Kidney capillary endothelial cell (primary cell): ENCODE results near the gene S100A8.
A peak's percentile ranks its signal among the peaks of the same experiment; 100 is the strongest.
"Not testable (repeated sequence)": the region's sequence is repeated elsewhere in the genome, so short reads cannot be mapped to it uniquely, and the experiment has no call there.

Experiments
- DNase-seq: peaks from one replicate; pipeline ENCODE4 v3.0.0-alpha.2; 2018; ENCODE audit warnings: low spot score

The S100A8 gene

DNA sequence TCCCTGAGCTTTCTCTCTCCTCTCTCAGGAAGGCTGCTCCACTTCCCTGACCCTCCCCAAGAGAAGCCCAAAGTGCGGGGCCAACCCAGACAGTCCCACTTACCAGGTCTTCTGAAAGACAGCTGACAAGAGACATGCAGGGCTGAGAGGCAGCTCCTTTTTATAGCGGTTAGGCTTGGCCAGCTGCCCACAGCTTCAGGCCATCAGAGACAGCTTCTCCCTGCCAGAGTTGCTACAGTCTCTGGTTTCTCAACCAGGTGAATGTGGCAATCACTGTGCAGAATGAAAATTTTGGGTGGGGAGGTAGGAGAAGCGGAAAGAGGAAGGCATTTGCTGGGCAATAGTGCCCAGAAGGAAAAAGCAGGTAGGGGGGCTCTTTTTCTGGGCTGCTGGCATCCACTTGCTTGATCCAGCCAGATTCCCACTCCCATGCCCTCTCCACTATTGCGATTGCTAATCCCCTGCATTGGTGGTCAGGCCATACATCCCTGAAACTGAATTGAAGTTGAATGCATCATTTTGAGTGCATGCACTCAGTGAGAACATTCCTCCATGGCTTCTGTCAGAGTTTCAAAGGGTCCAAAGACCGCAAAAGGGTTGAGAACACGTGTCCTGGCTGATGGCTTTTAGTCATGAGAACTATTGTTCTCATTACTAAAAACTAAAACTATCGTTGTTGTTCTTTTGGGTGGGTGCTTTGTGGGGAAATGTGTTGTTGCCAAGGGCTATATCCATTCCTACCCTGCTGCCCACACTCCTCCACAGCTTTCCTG is at the start of gene S100A8:
Gene S100A8 (minus strand): TSS at position 136 of the 773 bp plus-strand sequence. CDS start 538 bp downstream, outside the sequence.
- DNase-seq, result no peak

DNA sequence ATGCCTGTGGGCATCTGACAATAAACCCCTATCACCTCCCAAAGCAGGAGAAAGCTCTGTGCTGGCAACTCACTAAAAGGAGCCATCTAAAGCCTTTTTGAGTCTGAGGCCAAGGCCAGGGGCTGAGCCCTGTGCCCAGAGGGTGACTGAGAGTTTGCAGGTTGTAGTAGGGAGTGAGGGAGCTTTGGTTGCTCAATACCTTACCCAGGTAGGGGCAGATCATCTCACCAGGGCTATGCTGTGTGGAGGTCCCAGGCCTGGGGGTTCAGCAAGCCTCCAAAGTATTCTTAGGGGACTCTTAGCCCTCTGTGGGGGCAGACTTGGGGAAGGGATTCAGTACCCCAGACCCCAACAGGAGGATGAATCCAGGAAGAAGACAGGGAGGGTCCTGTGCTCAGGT is 48.4 kb upstream of the S100A8 start:
- no peak for DNase-seq

DNA sequence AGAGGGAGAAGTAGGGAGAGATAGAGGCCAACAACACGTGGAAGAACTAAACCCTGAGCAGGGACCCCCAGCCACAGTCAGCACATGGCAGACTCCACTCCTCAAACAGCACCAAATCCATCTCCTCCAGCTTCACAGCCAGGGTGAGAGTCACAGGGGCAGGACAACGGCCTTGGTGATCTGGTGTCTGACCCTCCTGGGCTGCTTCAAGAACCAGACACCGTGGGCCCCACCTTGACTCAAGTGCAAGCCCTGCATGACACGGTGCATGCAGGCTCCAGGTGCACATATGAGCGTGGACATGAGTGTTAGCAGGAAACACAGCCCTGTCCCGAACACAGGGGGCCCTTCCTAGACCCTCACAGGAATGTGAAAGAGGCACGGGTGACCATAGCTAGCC is 47.7 kb upstream of the S100A8 start:
- DNase-seq, result no peak

DNA sequence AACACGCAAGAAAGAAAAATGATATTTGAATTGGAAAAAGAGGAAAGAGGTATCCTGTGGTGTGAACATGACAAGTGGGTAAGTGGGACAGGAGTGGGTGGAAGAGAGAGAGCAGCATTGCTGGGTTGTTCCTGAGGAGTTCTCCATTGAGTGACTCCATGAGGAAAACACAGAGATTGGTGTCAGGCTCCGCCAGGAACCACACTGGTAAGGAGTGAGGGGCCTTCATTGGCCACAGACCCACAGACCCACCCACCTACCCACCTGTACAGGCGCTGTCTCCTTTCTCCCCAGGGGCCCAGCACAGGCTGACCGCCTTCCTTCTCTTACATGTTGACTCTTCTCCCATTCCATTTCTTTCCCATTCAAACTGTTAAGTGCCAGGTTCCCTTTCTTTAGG is 46.4 kb upstream of the S100A8 start:
- no peak for DNase-seq

DNA sequence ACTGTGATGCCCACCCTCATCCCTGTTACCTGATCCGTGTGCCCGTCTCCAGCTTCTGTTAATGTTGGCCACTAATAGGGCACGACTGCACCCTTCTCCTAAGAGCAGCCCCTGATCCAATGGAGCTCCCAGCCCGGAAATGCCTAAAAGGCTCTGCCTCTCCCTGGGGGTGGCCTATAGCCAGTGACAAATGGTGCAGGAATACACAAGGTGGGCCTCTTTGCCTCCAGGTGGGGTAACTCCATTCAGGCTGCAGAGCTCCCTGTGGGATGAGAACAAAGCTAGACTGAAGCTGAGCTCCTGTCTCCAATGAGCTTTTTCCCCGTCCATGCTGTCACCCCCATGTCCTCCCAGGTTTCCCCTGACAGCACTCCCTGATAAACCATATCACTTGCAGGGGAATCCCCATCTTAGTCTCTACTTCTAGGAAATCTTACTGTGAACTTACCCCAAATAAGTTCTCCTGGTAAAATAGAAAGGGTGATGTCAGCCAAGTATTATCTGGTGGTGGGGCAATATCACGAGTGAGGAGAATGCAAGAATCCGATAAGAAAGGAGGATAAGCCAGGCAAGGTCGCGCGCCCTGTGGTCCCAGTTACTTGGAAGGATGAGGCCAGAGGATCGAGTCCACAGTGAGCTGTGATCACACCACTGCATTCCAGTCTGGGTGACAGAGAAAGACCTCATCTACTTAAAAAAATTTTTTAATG is 44.0 kb upstream of the S100A8 start:
- no peak for DNase-seq

DNA sequence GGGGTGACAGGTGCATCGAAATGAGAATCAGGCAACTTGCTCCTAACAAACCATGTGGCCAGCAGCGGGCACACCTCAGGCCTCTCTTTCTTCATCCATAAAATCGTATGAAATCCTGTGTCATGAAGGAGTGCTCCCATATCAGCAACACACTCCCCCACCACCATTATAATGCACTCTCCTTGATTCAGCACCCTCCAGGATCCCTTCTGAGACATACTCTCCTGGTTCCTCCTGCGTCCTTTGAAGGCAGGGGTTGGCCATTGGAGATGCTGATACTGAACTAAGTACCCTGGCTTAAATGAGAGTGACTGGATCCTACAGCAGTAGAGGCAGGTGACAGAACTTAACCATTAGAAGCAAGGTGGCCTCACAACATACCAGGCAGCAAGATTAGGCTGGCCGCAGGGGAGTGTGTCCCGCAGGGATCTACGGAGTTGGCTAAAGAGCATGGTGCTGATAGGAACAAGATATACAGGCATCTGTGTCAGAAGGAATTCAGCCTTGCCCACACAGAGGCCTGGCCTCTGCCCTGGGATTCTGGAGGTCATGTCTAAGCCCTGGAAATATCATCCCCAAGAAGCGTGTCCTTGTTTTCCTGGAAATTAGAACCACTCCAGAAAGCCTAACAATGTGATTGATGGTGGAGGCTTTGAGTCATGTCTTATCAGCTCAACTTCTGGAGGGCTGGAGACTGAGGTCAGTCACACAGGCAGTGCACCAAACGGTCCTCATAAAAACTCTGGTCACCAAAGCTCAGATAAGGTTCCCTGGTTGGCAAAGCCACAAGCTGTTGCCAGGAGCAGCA is 42.2 kb upstream of the S100A8 start:
- no peak for DNase-seq

DNA sequence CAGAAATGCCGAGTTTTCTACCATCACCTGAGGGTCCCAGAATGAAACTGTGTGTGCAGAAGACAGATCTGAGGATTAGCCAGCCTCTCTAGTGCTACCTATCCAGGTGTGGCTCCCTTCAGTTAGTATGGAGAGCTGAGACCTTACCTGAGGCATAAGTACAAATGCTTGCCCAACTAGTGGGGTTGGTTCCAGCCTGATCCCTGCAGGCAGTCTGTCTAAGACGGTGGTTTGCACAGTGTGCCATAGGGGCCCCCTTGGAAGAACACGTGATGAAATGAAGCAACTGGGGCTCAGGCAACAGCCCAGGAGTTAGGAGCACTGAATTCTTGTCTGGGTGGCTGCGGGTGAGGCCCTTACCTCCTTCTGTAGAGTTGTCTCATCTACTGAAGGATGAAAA is 41.1 kb upstream of the S100A8 start:
- DNase-seq, result no peak

DNA sequence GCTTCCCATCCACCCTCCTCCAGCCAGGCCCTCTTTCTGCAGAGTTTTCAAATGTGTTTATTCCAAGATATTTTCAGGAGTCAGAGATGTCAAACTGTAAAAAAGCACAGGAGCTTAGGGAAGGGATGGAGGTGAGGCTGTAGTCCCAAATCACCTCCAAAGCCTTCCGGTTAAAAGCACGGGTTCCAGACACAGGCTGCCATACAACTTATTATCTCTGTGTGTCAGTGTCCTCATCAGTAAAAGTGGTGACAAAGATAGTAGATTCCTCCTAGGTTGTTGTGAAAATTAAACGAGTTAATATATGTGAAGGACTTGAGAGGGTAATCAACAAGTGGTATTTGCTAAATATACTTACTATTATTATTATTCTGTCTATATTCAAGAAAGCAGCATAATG is 40.6 kb upstream of the S100A8 start:
- no peak for DNase-seq

DNA sequence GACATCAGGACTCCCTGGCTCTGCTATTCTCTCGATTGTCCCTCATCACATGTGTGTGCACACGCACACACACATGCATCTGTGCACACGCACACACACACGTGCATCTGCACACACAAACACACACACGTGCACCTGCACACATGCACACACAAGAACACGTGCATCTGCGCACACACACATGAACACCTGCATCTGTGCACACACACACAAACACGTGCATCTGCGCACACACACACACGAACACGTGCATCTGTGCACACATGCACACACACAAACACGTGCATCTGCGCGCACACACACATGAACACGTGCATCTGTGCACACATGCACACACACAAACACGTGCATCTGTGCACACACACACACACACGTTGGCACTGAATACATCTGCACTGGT is 40.1 kb upstream of the S100A8 start:
- no peak for DNase-seq

DNA sequence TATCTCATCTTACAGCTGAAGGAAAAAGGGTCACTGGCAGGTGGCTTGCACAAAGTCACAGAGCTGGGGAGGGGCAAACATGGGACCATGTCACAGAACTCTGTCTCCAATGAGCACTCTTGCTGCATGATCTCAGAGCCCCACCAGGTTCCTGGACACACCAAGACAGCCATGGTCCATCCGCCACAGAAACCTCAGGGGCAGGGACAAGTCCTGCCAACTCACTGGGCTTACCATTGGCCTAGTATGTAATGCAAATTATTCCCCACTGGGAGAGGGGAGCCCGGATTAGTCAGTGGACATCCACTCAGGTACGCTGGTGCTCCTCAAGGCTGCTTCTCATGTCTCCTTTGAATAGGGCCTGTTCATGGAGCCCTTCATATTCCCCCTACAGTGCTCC is 39.7 kb upstream of the S100A8 start:
- DNase-seq, result no peak

DNA sequence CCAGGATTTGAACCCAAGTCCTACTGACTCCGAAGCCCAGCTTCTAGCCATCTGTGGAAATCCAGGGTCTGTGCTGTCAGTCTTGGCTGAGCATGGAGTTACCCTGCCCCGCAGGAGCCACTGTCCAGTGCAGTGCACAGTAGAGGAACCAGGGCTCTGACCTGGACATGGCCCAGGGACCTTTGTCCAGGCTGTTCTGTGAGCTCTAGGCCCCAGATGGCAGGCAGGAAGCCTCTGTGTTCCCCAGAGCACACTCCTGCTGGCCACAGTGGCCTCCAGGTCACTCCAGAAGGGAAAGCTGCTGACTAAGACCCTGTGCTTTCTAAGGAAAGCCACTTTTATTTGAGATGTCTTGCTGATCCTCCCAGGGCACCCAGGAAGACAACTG is 39.3 kb upstream of the S100A8 start:
- DNase-seq, result no peak

DNA sequence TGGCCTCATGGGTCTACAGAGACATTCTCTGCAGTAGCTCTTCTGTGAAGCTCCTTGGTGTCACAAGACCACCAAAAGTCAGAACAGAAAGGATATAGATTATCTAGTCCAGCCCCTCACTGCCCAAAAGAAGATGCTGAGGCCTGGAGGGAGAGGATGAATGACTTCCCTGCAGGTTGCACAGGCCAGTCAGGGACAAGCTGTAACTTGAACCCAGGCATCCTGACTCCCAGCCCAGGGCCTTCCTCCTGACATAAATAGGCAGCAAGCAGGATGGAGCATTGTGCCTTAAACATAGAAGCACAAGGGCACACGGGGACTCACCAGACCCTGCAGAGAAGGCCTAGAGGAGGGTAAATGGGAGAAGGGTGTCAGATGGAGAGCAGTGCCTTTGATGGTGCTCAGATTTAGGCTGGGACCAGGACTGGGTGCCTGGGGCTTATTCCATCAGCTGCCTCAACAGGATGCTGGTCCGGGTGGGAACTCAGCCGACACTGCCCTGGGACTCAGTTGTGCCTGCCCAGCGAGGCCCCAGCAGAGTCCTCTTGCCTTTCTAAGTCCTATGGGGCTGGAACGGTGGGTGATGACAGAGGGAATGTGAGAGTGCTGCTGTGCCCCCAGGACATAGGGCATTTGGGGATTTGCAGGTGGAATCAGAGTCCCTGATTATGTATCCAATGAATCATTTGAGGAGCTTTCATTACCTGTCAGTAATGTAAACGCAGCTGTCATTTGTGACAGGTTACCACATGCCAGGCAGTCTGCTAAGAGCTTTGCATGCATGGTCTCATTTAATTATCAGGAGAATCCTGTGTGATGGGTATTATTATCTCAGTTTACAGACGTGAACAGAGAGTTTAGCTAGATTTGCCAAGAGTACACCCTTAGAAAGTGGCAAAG is 38.6 kb upstream of the S100A8 start:
- DNase-seq, result no peak

DNA sequence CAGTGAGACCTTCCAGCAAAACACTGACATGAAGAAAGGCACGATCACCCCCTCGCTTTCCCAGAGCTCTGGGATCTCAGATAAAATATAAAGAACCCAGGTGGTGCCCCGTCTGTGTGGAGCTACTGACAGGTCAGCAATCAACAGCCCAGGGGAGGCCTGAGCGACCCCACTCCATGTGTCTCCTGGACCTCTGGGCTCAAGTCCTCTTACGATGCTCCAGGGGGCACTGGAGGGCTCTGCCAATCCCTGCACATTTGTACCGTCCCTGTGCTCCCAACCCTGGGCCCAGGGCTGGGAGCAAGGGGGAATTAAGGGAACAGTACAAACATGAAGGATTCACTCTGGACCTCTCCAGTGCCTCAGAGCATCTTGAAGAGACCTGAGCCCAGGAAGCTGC is 37.9 kb upstream of the S100A8 start:
- no peak for DNase-seq

DNA sequence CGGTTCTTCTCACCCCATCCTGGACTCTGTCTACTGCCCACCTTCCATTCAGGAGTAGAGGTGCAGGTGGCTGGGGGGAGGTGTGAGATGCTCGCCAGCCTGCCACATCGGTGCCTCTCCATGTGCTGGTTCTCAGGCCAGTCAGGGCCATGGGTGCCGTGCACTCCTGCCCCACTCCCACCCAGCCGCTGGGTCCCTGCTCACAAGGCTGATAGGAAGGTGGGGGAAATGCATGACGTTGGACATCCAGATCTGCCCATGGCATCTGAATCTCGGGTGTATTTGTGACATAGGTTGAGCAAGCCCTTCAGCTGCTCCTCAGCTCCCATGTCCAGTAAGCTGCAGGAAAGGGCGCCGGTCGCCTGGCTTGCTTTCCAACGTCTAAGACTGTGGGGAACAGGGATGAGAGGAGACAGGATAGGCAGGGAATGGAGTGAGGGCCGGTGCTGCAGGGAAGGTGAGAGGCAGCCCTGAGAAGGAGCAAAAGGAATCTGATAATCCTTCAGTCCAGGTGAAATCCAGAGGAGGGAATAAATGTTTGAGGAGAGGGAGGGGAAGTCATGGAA is 37.3 kb upstream of the S100A8 start:
- DNase-seq, result no peak

DNA sequence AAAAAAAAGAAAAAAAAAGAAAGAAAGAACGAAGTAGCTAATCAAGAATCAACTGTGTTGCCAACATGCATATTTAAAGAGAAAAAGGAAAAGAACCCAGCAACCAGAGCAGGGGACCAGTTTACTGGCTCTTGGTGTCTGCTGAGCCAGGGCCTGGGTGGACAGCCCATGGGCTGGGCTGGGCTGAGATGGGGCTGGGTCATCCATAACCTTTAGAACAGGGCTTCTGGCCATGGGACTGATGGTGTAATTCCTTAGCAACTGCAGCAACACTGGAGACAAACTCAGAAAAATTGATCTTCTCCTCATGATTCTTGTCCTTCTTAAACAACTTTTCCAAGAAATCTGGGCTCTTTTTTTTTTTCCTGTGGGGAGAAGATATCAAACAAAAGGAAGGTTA is 35.9 kb upstream of the S100A8 start:
- DNase-seq, result no peak

DNA sequence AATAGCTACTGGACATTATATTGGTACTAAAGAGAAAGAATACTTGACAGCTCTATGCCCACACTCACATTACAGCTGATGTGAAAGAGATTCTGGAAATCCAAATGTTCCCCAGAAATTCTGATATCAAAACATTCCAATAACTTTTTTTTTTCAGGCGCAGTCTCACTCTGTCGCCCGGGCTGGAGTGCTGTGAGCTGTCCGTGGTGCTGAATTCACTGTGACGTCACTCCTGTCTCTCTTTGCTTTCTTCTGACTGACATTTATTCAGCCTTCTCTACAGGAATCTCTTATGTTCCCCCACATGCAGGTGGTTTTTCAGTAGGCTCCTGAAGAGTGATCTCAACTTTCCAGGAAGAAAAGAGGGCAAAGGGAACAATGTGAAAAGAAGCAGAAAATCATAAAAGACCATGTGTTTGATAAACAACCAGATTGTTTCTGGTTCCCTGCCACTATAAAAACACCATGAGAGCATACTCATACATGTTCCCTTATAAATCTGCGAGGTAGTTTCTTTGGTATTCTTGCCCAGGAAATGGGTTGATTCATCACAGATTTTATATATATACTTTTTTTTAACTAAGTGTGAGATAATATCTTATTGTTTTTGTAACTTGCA is 31.7 kb upstream of the S100A8 start:
- peak; percentile 68 for DNase-seq

DNA sequence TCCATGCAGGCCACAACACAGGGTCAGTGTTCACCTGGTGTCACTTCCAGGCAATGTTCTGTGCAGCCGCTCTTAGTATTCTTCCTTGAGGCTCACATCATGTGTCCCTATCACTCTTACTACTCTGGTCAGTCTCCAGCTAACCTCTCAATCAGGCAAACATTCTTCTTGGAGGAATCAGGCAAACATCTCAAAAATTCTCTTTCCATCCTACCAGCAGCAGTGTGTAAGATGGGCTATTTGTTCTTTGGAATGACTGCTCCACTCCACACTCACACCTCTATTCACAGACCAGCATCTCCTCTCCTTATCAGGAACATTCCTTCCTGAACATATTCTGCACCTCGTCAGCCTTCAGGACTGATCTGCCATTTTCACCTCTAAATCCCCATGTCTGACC is 29.4 kb upstream of the S100A8 start:
- DNase-seq, result no peak

DNA sequence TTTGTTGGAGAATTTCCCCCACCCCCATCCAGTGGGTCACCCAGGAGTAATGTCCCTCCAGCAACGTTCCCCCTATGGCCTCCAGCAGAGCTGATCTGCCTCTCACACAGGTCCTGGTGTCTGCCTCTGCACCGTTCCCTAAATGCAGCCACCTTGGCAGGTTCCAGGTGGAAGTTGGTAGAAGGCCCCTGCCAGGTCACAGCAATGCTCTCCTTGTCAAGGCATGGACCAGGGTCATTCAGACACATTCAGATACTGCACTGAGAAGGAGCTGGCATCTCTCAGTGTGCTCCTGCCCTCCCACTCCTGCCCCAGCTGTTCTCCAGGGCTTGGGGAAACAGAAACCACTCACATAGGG is 28.5 kb upstream of the S100A8 start:
- DNase-seq, result not testable (repeated sequence)

DNA sequence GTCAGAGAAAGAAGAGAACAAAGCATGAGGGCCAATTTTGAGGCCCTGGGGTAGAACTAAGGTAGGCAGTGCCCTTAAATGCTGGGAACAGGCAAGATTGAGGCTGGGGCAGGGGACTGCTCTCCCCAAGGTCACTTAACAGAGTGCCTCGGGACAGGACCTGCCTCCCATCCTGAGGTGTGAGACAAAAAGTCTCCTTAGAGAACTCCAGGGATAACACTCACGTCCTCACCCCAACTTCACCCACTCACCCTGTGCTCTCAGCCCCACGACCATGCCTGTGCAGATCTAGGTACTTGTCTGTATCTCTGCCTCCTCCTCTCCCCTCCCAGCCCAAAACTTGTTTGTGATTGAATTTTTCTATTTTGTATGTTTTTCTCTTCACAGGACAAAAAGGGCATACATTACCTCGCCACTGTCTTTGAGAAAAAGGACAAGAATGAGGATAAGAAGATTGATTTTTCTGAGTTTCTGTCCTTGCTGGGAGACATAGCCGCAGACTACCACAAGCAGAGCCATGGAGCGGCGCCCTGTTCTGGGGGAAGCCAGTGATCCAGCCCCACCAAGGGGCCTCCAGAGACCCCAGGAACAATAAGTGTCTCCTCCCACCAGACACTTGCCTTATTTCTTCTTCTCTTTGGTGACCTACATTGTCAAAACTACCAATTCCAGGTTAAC is 28.0 kb upstream of the S100A8 start:
- DNase-seq, result not testable (repeated sequence)

DNA sequence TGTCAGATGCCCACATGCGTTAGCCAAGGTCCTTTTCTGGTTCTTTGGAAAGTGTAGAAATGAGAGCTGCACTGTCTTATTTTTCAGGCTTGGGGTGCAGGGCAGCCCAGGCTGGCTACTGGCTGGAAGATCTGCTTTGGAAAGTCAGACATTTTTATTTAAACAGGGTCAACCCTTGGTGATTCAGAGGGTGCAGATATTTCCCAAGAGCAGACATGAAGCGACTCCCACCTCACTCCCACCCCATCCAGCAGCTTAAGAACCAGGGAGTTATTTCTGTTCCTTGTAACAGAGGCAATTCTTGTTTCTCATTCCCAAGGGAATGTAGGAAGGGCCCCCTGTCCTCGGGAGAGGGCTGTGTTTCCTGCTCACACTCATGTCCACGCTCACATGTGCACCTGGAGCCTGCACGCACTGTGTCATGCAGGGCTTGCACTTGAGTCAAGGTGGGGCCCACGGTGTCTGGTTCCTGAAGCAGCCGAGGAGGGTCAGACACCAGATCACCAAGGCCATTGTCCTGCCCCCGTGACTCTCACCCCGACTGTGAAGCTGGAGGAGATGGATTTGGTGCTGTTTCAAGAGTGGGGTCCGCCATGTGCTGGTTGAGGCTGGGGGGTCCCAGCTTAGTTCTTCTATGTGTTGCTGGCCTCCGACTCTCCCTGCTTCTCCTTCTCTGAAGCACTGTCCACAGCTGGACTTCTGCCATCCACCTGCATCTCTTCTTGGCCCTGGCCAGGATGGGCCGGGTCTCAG is 26.4 kb upstream of the S100A8 start:
- DNase-seq, result no peak
